Activated naive CD4-positive, alpha-beta T cell treated with anti-CD3 and anti-CD28 coated beads, Interleukin-2, amount 50 U/mL, for 72 hours (primary cell): ENCODE results near the gene NKAIN2. TPM values are rescaled to one million over a fixed set of nuclear protein-coding genes. Genes with fewer than 3 reads are reported as not detected.
"Not testable (repeated sequence)": the region's sequence is repeated elsewhere in the genome, so short reads cannot be mapped to it uniquely, and the experiment has no call there.

Experiments
- ATAC-seq, 2 donors: fragments of 150-1000 bp; cut with Tn5 transposase; 2 replicates each; pipeline ENCODE4 v1.10.0; 2021; ENCODE audit warnings: mild to moderate bottlenecking in 2 of 2, moderate library complexity in 2 of 2
- DNase-seq, 2 donors: peaks; one replicate each; pipeline ENCODE4 v3.0.0; 2021 to 2022; ENCODE audit warnings: low spot score in 2 of 2
- H3K27ac Mint-ChIP-seq, 2 donors: one replicate each; pipeline ENCODE4 v1.8.0; 2022; ENCODE audit warnings: mild to moderate bottlenecking in 2 of 2, mixed read lengths in 2 of 2
- H3K36me3 Mint-ChIP-seq, 2 donors: one replicate each; pipeline ENCODE4 v1.8.0; 2022; ENCODE audit warnings: mixed read lengths in 2 of 2
- H3K9me3 Mint-ChIP-seq, 2 donors: one replicate each; pipeline ENCODE4 v1.8.0; 2022; ENCODE audit warnings: mixed read lengths in 2 of 2
- total RNA-seq, 2 donors: library from RNA; stranded (reverse); gene quantifications; one replicate each; pipeline ENCODE4 v1.2.3, GENCODE V29; 2022

The NKAIN2 gene
- total RNA-seq, 2 donors from 2014 or later: not detected

DNA sequence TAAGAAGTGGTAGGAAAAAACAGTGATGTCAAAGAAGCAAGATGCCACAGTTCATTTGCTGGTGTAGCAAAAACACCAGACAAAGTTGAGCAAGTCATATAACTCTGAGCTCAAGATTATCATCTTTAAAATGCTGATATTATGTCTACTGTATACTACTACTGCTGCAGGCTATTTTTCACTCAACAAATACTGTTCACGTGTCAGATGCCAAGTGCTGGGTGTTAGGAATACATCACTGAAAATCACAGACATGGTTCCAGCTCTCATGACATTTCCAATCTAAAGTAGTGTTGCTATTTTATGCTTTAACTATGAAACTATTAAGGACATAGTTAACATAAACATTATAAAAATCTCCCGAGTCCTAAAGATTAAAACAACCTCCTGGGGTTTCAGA lies 163.0 kb downstream of the NKAIN2 start:
- no peak for DNase-seq
- no peaks in the 10 kb centered on the region for H3K36me3 Mint-ChIP-seq
- H3K9me3 Mint-ChIP-seq: peaks cover 5 to 6% of the 10 kb centered on the region in 2 donors
- no peak for ATAC-seq
- no peak overlapping the region for H3K27ac Mint-ChIP-seq

DNA sequence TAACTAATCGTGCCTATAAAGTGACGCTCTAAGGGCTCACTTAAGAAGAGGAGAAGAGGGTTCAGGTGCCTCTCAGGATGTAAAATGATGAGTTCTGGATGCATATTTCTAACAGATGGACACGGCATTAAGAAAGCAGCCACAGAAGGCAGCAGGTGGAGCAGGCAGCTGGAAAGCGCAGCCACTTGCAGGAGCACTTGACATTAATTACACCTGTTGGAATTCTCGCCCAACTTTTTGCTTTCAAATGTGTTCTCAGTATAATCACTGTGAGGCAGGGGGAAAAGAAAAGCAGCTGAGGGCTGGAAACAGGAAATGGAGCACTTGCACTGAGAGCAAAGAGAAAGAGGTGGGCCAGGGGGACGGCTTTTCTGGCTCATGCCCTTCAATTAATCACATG lies 164.2 kb downstream of the NKAIN2 start:
- DNase-seq (no peak), ATAC-seq (no peak)
- H3K9me3 Mint-ChIP-seq: peaks cover under 1 to 5% of the 10 kb centered on the region in 2 donors
- no peaks in the 10 kb centered on the region for H3K36me3 Mint-ChIP-seq
- H3K27ac Mint-ChIP-seq: no peak overlapping the region

DNA sequence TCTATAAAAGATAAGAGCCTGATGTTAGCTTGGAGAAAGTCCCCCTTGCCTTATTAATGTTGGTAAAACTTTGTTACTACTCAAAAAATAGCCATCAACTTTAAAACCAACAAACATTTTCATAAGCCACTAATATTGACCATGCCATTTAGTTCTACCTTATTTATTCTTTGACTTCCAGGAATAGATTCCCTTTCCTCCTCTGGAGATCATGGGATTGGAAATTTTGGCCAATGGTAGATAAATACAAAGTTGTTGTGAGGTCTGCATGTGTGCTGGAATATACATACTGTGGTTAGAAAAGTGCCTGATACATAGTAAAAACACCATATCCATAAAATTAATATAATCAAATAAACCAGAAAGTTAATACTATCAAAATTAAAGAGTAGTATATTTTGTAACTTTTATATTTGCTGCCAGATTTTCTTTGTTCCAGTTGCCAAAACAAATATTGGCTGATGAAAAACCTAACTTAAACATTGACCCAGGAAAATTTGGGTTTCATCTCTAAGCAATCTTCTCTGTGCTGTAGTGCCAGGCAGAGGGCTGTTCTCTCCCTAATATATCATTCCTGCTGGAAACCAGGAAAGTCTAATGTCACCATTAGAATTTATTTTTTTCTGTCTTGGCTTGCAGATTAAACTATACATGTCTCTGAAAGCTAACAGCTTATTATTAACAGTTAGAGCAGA lies 169.1 kb downstream of the NKAIN2 start:
- ATAC-seq (no peak), DNase-seq (no peak)
- Mint-ChIP-seq H3K36me3 (no peaks in the 10 kb centered on the region), H3K27ac (no peak overlapping the region), H3K9me3 (no peaks in the 10 kb centered on the region)

DNA sequence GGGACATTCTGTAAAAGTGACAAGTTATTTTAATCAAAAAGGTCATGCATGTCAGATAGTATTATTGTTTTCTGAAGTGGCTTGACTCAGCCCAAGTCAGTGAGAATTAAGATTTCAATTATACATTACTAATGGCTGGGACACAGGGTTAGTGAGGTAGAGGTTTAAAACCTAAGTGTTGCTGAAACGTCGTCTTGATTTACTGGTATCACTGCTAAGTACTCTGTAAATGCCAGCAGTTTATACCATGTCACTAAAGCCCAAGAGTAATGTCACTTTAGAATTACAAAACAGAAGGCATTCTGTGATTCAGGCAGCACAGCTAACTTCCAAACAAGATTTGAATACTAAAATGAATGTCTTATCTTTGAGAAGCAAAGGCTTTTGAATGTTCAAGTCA lies 176.6 kb downstream of the NKAIN2 start:
- ATAC-seq (no peak), DNase-seq (no peak)
- Mint-ChIP-seq H3K27ac (no peak overlapping the region), H3K36me3 (no peaks in the 10 kb centered on the region), H3K9me3 (peaks cover 4 to 6% of the 10 kb centered on the region in 2 donors)

DNA sequence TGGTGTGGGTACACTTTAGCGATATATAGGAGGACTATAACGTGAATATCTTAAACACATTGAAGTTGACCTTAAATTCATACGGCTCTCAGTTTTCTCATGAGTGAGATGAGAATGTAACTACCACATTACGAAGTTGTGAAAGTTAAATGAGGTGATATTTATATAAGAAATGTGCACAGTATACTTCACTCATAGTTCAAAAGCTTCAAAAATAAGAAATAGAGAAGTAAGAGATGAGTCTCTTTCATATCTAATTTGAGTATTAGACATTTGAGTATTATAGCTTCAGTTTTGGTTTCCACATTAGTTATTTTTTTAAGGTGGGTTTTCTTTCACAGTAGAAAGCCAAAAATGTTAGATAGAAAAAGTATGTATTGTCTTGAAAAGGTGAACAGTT lies 183.3 kb downstream of the NKAIN2 start:
- ATAC-seq (no peak), DNase-seq (no peak)
- no peak overlapping the region for H3K27ac Mint-ChIP-seq
- peaks cover 0 to 4% of the 10 kb centered on the region in 2 donors for H3K9me3 Mint-ChIP-seq
- H3K36me3 Mint-ChIP-seq: no peaks in the 10 kb centered on the region

DNA sequence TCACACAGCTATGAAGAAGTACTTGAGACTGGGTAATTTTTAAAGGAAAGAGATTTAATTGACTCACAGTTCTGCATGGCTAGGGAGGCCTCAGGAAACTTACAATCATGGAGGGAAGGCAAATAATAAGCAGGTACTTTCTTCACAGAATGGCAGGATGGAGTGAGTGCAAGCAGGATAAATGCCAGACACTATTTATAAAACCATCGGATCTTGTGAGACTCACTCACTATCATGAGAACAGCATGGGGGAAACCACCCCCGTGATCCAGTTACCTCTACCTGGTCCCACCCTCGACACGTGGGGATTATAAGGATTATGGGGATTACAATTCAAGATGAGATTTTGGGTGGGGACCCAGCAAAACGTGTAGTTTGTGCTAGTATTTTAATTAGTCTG lies 186.3 kb downstream of the NKAIN2 start:
- not testable (repeated sequence) for H3K36me3 Mint-ChIP-seq, H3K9me3 Mint-ChIP-seq, DNase-seq, H3K27ac Mint-ChIP-seq, ATAC-seq

DNA sequence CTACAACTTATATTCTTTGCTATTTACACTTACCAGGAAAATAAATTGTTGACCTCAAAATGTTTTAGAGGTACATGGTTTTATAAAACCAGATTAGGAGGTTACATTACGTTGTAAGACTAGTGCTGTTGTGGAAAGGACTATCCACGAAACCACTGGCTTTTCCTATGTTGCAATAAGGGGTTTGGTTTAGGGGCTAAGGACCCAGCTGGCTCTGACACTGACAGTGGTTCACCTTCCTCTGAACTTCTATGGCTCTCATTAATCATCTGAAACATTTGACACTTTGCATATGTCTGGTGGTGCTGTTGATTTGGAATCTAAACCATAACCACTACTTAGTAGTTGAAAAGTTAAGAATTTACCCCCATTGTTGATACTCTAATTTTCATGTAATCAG lies 186.7 kb downstream of the NKAIN2 start:
- DNase-seq (no peak), ATAC-seq (no peak)
- Mint-ChIP-seq H3K9me3 (peaks cover 5 to 7% of the 10 kb centered on the region in 2 donors), H3K27ac (no peak overlapping the region), H3K36me3 (no peaks in the 10 kb centered on the region)

DNA sequence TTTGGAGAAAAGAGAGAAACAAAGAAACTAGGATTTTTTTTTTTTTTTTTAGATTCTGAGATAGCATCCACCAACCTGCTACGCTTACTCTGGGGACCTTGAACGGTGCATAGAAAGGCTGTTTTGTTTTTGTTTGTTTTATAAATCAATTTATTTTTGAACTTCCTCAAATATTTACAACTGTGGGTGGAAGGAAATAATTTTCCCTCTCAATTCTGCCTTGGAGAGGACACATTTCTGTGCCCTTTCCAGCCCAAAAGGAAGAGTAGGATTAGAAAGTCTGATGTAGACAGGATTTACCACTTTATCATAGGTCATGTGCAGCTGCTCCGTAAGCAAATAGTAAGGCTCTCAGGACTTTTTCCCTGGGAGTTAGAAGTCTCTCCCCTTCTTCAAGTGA lies 190.5 kb downstream of the NKAIN2 start:
- no peak overlapping the region for H3K27ac Mint-ChIP-seq
- H3K36me3 Mint-ChIP-seq: no peaks in the 10 kb centered on the region
- peaks cover 4 to 5% of the 10 kb centered on the region in 2 donors for H3K9me3 Mint-ChIP-seq
- no peak for DNase-seq
- ATAC-seq: no peak

DNA sequence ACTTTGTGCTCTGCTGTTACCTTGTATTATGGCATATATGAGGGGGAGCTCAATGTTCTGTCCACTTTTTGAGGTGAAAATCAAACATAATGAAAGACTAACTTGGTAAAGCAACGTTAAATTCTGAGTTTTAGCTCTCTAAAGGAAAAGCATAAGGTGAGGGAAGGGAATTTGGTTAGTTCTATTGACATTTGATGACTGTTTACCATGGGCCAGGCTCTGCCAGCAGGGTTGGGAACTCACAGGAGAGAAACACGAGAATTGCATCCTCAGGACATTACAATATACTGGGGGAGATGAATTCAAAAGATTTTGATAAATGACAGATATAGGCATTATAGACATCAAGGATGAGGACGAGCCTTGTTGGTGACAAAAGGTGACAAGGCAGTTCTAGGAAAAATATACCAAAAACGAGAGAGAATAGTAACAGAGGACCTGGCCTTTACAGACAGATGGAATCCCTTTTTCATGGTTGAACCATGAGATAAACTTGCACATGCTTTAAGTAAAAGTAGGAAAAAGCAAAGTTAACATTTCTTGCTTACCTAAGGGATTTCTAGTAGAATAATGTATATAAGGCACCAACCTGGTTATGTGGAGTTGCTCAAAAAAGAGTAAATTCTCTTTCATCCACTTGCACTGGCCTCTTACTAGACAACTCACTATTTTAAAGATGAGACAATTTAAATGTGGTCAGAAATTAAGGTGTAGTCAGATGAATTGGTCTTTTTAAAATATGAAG lies 191.4 kb downstream of the NKAIN2 start:
- peaks cover 4 to 5% of the 10 kb centered on the region in 2 donors for H3K9me3 Mint-ChIP-seq
- no peak overlapping the region for H3K27ac Mint-ChIP-seq

DNA sequence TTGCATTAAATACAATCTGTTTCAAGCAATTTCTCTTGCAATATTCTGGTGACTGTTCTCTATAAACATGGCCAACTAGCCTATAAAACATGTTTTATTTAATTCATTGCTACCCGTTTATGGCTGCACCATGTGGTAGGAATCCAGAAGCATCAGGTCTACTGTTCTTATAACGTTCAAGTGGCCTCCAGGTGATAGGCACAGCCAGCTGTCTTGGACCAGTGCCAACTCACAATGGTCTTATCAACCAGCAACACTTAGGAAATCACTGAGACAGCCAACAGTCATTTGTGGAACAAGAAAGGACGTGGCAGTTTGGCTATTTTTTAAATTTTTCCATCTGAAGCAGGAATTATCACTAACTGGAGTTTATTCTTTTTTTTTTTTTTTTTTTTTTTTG lies 193.6 kb downstream of the NKAIN2 start:
- no peak for DNase-seq
- no peak for ATAC-seq
- H3K27ac Mint-ChIP-seq: no peak overlapping the region
- peaks cover under 1 to 5% of the 10 kb centered on the region in 2 donors for H3K9me3 Mint-ChIP-seq
- H3K36me3 Mint-ChIP-seq: no peaks in the 10 kb centered on the region

More for the DNA sequence above, 191.4 kb downstream of the NKAIN2 start:
- DNase-seq (no peak), ATAC-seq (no peak)
- no peaks in the 10 kb centered on the region for H3K36me3 Mint-ChIP-seq

DNA sequence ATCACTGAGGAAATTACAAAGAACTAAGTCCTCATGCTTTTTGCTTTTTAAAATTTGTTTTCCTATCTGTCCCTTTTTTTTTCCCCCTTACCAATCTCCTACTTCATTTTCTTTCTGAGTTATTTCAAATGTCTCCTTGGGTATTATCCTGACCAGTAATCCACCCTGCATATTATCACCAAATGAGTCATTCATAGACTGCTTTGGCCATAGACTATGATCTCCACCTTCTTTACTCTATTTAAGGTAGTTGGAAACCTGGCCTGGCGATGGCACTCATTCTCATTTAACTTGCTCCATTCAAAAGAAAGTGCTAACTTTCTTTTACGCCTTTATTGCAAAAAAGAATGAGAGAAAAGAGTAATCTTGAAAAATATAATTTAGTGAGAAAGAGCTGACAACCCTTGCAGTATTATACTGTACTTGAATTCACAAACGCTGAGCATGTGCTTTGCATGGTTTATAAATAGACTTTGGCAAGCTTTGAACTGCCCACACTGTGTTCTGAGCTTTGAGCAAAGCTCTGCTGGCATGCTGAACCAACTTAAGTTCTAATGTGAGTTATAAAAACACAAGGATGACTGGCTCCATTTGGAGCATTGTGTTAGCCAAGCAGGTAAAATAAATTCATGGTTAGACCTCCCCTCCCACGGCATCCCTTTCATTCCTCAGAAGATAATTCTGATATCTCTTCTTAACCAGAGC lies 198.9 kb downstream of the NKAIN2 start:
- DNase-seq (no peak), ATAC-seq (no peak)
- Mint-ChIP-seq H3K36me3 (no peaks in the 10 kb centered on the region), H3K27ac (peak overlapping the region in 1 of 2 donors; percentile 56), H3K9me3 (peaks cover 3 to 5% of the 10 kb centered on the region in 2 donors)

DNA sequence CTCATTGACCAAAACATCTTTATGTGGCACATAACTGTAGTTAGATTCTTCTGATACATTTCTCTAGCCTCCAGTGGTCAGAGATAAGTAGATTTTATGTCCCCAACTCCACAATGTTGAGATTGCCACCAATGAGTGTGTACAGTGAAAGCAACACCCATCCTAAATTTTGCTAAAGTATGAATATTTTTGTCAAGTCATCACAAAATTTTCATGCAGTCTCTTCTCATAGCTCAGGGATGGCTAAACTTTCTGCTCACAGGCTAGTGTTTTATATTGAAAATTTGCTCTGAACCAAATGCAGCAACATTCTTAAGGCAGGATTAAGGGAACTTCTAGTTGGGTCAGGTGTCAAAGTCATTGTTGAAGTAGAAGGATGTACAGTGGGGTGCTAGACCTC lies 203.6 kb downstream of the NKAIN2 start:
- ATAC-seq: no peak
- H3K9me3 Mint-ChIP-seq: peaks cover 10% of the 10 kb centered on the region in 2 donors
- no peak for DNase-seq
- no peaks in the 10 kb centered on the region for H3K36me3 Mint-ChIP-seq
- H3K27ac Mint-ChIP-seq: no peak overlapping the region

DNA sequence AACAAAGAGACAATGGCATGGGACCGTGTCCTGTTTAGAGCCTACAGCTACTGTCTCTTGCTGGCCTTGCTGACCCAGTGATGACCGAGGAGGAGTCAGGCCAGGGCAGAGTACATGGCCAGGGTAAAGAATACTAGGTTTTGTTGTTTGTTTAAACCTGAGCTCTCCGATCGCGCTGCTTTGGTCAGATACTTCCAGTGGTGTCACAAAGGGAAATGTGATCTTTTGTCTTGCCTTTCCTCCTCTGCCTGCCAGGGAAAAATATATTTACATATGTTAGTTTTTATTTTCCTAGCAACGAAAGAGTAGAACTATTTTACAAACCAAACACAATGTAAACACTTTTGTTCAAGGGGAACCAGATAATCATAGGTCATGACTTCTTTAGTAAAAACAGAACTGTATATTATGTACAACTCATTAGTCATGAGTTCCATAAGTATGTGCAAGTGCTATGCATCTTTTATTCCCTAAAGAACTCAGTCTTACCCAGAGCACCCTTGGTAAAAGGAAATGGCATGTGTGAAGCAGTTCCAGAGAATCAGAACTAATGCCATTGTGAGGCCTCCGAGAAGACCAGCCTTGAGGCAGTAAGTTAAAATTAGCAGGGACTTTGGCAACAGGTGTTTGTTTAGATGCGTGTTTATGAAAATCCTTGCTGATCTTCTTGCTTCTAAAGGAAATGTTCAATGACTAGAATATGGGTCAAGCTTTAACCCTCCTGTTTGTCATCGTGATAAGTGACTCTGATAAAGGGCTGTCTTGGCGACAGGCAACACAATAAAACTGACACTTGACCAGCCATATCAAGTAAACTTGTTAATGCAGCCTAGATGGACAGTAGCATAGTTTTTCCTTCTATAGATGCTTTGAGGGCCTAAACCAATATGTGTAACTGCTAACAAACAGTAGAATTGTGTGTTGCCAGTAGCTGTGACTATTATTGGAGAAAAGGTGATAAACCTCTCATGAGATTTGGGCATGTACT lies 204.6 kb downstream of the NKAIN2 start:
- ATAC-seq (no peak), DNase-seq (no peak)
- no peak overlapping the region for H3K27ac Mint-ChIP-seq
- H3K9me3 Mint-ChIP-seq: peaks cover 9 to 10% of the 10 kb centered on the region in 2 donors
- no peaks in the 10 kb centered on the region for H3K36me3 Mint-ChIP-seq

DNA sequence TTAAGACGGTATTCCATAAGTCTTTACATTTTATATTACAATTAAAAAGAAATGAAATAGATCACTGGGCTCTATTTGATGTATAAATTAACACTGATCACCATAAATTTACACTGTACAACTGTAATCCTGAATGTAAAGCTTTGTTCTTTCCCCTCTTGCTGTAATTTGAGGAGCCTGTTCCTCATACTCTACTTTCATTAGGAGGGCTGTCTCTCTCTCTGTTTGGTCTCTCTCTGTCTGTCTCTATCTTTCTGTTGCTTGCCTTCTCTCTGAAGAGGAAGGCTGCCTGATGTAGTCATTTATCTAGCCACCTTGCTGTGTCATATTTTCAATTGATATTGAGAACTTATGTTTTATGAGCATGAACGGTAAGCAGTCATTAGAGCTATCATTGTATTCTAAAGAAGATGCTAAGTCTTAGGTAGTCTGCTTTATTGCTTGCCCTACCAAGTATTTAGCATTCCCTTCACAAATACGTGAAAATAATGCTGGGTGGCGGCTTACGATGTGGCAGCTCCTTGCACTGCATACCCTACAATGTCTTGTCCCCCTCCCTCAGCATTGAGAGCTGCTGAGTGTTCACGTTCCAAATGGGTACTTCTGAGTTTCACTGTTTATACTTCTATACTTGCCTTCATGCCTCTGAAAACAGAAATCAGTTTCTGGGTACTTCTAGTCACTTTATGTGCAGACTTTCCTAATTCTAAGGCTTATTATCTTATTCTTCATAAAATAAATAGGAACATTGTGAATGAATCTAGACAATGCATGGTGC lies 205.5 kb downstream of the NKAIN2 start:
- ATAC-seq (no peak), DNase-seq (no peak)
- Mint-ChIP-seq H3K36me3 (no peaks in the 10 kb centered on the region), H3K9me3 (peaks cover 7 to 10% of the 10 kb centered on the region in 2 donors), H3K27ac (no peak overlapping the region)

DNA sequence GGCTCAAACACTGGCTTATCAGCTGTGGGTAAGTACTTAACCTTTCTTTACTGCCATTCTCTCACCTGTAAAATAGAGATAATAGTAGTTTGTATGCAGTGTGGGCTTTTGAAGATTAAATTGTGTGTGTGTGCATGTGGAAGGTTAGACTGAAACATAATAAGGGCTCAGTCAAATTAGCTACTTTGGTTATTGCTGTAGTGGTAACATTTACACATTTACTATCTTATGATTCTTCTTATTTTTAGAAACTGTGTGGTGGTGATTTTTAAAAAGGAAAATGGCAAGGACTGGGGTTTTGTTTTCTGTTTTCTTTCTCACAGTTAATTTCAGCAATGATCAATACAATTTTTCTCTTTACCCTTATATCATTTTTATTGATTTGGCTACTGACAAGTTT lies 206.9 kb downstream of the NKAIN2 start:
- no peak overlapping the region for H3K27ac Mint-ChIP-seq
- H3K36me3 Mint-ChIP-seq: no peaks in the 10 kb centered on the region
- DNase-seq (no peak), ATAC-seq (no peak)
- H3K9me3 Mint-ChIP-seq: peaks cover 7 to 10% of the 10 kb centered on the region in 2 donors

DNA sequence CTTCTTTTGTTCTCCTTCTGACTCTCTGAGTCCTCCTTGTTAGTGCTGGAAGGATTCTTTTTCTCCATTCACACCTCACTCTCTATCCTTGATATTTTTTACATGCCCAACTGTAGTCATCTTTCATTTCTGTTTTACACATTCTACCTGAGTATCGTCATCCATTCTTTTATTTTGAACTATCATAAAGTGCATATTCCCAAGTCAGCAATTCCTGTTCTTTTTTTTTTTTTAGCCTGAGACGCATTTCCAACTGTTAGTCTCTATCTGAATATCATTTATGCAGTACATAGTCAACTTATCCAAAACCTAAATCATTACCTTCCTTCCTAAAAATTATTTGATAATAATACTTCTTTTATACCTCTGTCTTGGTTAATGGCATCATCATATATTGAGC lies 207.5 kb downstream of the NKAIN2 start:
- no peak for ATAC-seq
- no peak overlapping the region for H3K27ac Mint-ChIP-seq

More for the DNA sequence above, 207.5 kb downstream of the NKAIN2 start:
- Mint-ChIP-seq H3K36me3 (no peaks in the 10 kb centered on the region), H3K9me3 (peaks cover 5 to 7% of the 10 kb centered on the region in 2 donors)
- no peak for DNase-seq
